Measurements from ENCODE around the gene TMEM270.

Gene TMEM270

GRCh38 chr7:73909051-73909941 lies 48.3 kb downstream of the TMEM270 start:
- DNase-seq: no peak
- Mint-ChIP-seq H3K27ac (no peak overlapping the region), H3K9me3 (peaks cover 4% of the 10 kb centered on the region), H3K4me3 (no peak overlapping the region), H3K4me1 (peaks cover 17% of the 10 kb centered on the region), H3K27me3 (ENCODE audit: low read depth, poor library complexity) (peaks cover 10% of the 10 kb centered on the region), H3K36me3 (ENCODE audit: low read depth) (no peaks in the 10 kb centered on the region)
- TF ChIP-seq CTCF (IDR thresholded peaks at IDR 0.05): no peak

GRCh38 chr7:73909996-73910395 lies 49.0 kb downstream of the TMEM270 start:
- peaks cover 16% of the 10 kb centered on the region for H3K4me1 Mint-ChIP-seq
- H3K27ac Mint-ChIP-seq: no peak overlapping the region
- DNase-seq: no peak
- no peak for TF ChIP-seq CTCF (IDR thresholded peaks at IDR 0.05)
- peaks cover 15% of the 10 kb centered on the region for H3K27me3 Mint-ChIP-seq (ENCODE audit: low read depth, poor library complexity)
- H3K9me3 Mint-ChIP-seq: peaks cover 8% of the 10 kb centered on the region
- H3K36me3 Mint-ChIP-seq (ENCODE audit: low read depth): no peaks in the 10 kb centered on the region
- H3K4me3 Mint-ChIP-seq: no peak overlapping the region

- TF ChIP-seq CTCF (IDR thresholded peaks at IDR 0.05): no peak
- peaks cover 8% of the 10 kb centered on the region for H3K9me3 Mint-ChIP-seq
- H3K36me3 Mint-ChIP-seq (ENCODE audit: low read depth): no peaks in the 10 kb centered on the region
- peaks cover 19% of the 10 kb centered on the region for H3K4me1 Mint-ChIP-seq
- H3K27ac Mint-ChIP-seq: no peak overlapping the region
- no peak overlapping the region for H3K4me3 Mint-ChIP-seq
- DNase-seq: no peak
- H3K27me3 Mint-ChIP-seq (ENCODE audit: low read depth, poor library complexity): peaks cover 21% of the 10 kb centered on the region
Measured at GRCh38 chr7:73912223-73912622, 51.3 kb downstream of the TMEM270 start.
